Uterus (tissue), 2 donors: ENCODE data around the gene MYBBP1A.

ENCODE experiments used
- POLR2A ChIP-seq, 2 donors: fragments of 450-650 bp; IDR thresholded peaks; one replicate each; pipeline ENCODE4 v1.6.1; 2016; ENCODE audit warnings: antibody characterized with exemption in 2 of 2, mild to moderate bottlenecking in 1 of 2, moderate library complexity in 1 of 2
- TF ChIP-seq, protein P1 (sequence below), 4 experiments: fragments of 200-600 bp in 2 of 4; fragments of 450-650 bp in 2 of 4; sonication (generic) in 2 of 4; IDR thresholded peaks; one replicate each; pipeline ENCODE4 v1.5.1; 2016 to 2019; ENCODE audit warnings: antibody characterized with exemption in 4 of 4, mild to moderate bottlenecking in 2 of 4, moderate library complexity in 1 of 4

DNA sequence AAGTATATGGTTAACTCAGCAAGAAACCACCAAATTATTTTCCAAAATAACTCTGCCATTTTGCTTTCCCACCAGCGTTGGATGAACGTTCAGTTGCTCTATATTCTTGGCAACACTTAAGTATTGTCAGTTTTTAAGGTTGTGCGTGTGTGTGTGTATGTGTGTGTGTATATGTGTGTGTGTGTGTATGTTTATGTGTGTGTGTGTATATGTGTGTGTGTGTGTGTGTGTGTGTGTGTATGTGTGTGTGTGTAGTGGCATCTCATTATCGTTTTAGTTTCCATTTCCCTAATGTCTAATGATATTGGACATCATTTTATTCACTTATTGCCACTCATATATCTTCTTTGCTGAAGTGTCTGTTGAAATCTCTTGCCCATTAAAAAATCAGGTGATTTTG is 17.9 kb upstream of the MYBBP1A start:
- TF ChIP-seq, protein P1, sequence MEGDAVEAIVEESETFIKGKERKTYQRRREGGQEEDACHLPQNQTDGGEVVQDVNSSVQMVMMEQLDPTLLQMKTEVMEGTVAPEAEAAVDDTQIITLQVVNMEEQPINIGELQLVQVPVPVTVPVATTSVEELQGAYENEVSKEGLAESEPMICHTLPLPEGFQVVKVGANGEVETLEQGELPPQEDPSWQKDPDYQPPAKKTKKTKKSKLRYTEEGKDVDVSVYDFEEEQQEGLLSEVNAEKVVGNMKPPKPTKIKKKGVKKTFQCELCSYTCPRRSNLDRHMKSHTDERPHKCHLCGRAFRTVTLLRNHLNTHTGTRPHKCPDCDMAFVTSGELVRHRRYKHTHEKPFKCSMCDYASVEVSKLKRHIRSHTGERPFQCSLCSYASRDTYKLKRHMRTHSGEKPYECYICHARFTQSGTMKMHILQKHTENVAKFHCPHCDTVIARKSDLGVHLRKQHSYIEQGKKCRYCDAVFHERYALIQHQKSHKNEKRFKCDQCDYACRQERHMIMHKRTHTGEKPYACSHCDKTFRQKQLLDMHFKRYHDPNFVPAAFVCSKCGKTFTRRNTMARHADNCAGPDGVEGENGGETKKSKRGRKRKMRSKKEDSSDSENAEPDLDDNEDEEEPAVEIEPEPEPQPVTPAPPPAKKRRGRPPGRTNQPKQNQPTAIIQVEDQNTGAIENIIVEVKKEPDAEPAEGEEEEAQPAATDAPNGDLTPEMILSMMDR (IDR thresholded peaks at IDR 0.05) = no peak
- no peak for TF ChIP-seq POLR2A (IDR thresholded peaks at IDR 0.05)
